ENCODE results near the gene ARMC12.
A peak's percentile ranks its signal among the peaks of the same experiment; 100 is the strongest.

ARMC12 gene

GRCh38 chr6:35736253-35736894 is 458 bp upstream of the ARMC12 start:
- DNase-seq: peak in 1 of 2 donors; percentile 92

- DNase-seq: peak; percentile 70 to 87
These were observed 780 bp downstream of the ARMC12 start for GRCh38 chr6:35737413-35738211.

- DNase-seq: no peak
These were observed 3.1 kb downstream of the ARMC12 start for GRCh38 chr6:35739645-35740524.

- DNase-seq: no peak
These were observed 6.0 kb downstream of the ARMC12 start for GRCh38 chr6:35742842-35743241.

GRCh38 chr6:35745509-35745908 is 8.7 kb downstream of the ARMC12 start:
- DNase-seq: peak; percentile 39 to 56

GRCh38 chr6:35746516-35746915 is 9.7 kb downstream of the ARMC12 start:
- DNase-seq: no peak

- no peak for DNase-seq
These were observed 11.0 kb downstream of the ARMC12 start for GRCh38 chr6:35747877-35748276.

- DNase-seq: no peak
These were observed 13.7 kb downstream of the ARMC12 start for GRCh38 chr6:35750557-35750956.

GRCh38 chr6:35751594-35751993 is 14.8 kb downstream of the ARMC12 start:
- DNase-seq: no peak

GRCh38 chr6:35752330-35752729 is 15.5 kb downstream of the ARMC12 start:
- DNase-seq: no peak

- DNase-seq: no peak
These were observed 17.8 kb downstream of the ARMC12 start for GRCh38 chr6:35754452-35755277.

- no peak for DNase-seq
These were observed 18.6 kb downstream of the ARMC12 start for GRCh38 chr6:35755278-35755924.

- DNase-seq: no peak
These were observed 20.8 kb downstream of the ARMC12 start for GRCh38 chr6:35757456-35758123.

- no peak for DNase-seq
These were observed 22.6 kb downstream of the ARMC12 start for GRCh38 chr6:35759426-35759825.

GRCh38 chr6:35765739-35766138 is 28.9 kb downstream of the ARMC12 start:
- no peak for DNase-seq

GRCh38 chr6:35769211-35769610 is 32.4 kb downstream of the ARMC12 start:
- no peak for DNase-seq

GRCh38 chr6:35771343-35771627 is 34.5 kb downstream of the ARMC12 start:
- no peak for DNase-seq

GRCh38 chr6:35774116-35774794 is 37.4 kb downstream of the ARMC12 start:
- no peak for DNase-seq

- DNase-seq: no peak
These were observed 38.2 kb downstream of the ARMC12 start for GRCh38 chr6:35775031-35775430.

- DNase-seq: no peak
These were observed 39.8 kb downstream of the ARMC12 start, which contains the start of gene CLPSL2 for GRCh38 chr6:35776364-35777215. TSS of gene CLPSL2 (plus strand) at chr6:35776598. CDS start at chr6:35776619, 21 bp downstream.
